HG03045 (cell line): ENCODE data around the gene WWOX.
A peak's percentile ranks its signal among the peaks of the same experiment; 100 is the strongest.

Source experiments
- ATAC-seq: cut with Tn5 transposase; IDR thresholded peaks from one replicate; pipeline ENCODE4 v1.9.1; 2021; ENCODE audit warnings: mild to moderate bottlenecking, moderate library complexity; ENCODE audit not compliant: unreplicated experiment

WWOX gene

DNA sequence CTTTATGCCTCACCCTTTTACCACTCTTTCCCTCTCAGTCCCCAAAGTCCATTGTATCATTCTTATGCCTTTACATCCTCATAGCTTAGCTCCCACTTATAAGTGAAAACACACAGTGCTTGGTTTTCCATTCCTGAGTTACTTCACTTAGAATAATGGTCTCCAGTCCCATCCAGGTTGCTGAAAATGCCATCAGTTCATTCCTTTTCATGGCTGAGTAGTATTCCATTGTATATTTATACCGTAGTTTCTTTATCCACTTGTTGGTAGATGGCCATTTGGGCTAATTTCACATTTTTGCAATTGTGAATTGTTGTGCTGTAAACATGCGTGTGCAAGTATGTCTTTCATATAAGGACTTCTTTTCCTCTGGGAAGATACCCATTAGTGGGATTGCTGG lies 597.3 kb downstream of the WWOX start:
- no peak for ATAC-seq

GRCh38 chr16:78697426-78697825 lies 598.0 kb downstream of the WWOX start:
- no peak for ATAC-seq

GRCh38 chr16:78703936-78704335 lies 604.5 kb downstream of the WWOX start:
- no peak for ATAC-seq

DNA sequence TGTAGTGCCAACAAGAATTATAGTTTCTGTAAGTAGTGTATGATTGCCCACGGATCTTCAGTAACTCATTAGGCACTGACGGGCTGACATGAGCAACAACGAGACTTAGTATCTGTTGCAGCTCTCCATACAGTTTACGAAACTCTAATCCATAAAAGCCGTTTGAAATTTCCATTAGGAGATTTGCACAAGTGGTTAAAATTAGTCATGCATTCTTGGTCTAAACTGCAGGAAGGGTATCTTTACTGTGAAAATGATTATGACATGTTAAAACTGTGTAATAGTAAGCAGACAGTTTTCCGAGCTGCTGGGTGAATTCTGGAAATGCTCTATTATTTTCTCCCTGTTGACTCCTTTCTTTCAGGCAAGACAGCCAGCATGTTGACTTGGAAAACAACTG lies 605.0 kb downstream of the WWOX start:
- ATAC-seq, result no peak

GRCh38 chr16:78705694-78706093 lies 606.2 kb downstream of the WWOX start:
- ATAC-seq, result no peak

DNA sequence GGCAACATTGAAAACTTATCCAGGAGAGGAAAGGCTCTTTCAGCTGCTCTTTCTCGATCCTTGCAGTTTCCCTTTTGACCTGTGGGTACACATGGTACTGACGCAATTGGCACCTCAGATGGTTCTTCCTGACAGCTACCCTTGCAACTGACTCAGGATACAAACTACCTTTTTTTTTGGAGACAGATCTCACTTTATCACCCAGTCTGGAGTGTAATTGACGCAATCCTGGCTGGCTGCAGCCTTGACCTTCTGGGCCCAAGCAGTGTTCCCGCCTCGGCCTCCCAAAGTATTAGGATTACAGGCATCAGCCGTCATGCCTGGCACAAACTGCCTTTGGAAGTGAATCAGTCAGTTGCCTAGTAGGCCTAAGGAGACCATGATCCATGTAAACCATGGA lies 607.2 kb downstream of the WWOX start:
- ATAC-seq, result no peak

DNA sequence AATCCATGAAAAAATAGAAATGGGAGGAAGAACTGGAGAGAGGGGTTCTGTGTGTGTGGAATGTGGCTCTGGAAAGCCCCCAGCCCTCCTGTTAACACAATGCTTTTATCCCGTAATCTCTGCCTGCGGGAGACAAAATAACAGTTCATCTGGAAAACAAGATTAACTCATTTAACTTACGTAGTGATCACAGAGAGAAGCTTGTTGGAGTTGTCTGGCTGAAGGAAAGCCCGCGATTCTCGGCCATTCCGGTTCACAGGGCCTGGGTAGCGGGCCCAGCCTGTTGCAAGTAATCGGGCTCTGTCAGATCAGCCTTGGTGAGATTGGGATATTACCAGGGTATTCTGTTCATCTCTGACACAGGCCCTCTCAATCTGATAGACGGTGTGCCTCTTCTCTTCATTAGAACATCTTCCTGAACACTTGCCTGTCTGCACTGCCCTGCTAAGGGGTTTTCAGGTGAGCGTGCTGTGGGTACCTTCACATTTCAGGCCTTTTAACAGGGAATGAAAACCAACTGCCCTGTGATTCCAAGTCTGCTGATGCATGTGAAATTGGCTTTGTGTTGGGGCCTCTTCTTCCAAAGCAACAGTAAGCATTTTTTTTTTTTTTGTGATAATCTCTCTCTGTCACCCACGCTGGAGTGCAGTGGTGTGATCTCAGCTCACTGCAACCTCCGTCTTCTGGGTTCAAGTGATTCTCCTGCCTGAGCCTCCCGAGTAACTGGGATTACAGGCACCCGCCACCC lies 609.9 kb downstream of the WWOX start:
- no peak for ATAC-seq

GRCh38 chr16:78715106-78715505 lies 615.7 kb downstream of the WWOX start:
- ATAC-seq, result no peak

GRCh38 chr16:78715673-78716072 lies 616.2 kb downstream of the WWOX start:
- ATAC-seq, result no peak

GRCh38 chr16:78718141-78718540 lies 618.7 kb downstream of the WWOX start:
- ATAC-seq, result no peak

DNA sequence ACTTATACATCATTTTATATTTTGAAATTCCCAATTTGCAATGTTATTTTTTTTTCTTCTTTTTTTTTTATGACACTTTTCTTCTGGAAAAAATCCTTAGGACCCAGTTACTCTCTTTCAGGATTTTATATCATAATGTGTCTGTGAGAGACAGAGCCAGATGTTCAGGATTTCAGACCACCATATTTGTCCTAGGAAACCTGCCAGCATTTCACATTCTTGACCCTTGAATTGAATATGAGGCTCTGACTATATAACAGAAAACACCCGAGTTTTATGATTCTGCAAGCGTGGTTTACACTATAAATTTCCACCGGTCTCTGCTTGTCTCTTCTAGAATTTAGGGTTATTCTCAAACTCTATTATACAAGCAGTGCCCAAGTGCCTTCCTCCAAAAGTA lies 621.0 kb downstream of the WWOX start:
- ATAC-seq, result no peak

GRCh38 chr16:78727536-78727935 lies 628.1 kb downstream of the WWOX start:
- ATAC-seq, result no peak

GRCh38 chr16:78729687-78730086 lies 630.2 kb downstream of the WWOX start:
- peak; percentile 53 for ATAC-seq

DNA sequence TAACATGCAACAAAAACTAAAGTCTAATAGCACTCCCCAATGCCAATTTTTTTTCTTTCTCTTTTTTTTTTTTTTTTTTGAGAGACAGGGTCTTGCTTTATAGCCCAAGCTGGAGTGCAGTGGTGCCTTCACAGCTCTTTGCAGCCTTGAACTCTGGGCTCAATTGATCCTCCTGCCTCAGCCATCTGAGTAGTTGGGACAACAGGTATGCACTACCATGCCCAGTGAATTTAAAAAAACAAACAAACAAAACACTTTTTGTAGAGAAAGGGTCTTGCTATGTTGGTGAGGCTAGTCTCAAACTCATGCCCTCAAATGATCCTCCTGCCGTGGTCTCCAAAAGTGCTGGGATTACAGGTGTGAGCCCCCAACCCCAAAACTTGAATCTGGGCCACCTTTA lies 632.3 kb downstream of the WWOX start:
- ATAC-seq, result no peak

GRCh38 chr16:78732696-78733095 lies 633.2 kb downstream of the WWOX start:
- no peak for ATAC-seq

DNA sequence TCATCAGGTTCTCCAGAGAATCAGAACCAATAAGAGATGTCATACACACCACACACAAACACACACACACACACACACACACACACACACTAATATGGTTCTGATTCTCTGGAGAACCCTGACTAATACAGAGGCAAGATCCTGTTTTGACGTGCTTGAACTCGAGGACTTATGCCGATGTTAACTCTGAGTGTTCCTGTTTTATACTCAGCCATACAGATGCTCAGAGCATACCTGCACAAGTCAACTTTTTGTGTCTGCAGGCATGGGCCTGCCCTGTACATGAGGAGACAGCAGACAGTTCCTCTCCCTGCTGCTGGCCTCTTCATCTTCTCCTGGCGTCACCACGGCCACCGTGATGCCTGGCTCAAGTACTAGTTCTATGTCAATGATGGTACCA lies 635.9 kb downstream of the WWOX start:
- no peak for ATAC-seq

GRCh38 chr16:78737630-78738029 lies 638.2 kb downstream of the WWOX start:
- ATAC-seq, result no peak

DNA sequence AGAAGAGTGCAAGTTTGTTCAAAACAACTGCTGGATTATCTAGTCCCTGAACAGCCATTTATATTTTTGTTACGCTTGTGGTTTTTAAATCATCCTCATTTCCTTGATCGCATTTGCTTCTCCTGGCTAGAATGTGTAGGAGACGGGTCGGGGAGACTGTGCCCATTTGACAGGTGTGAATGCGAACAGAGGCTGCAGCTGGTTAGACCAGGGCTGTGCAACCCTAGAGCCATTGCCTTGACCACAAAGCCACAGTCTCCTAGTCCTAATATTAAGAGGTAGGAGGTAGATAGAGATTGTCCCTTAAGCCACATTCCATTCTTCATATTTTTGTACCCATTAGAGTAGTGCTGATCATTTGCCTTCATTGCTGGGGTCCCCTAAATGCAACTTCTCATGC lies 639.1 kb downstream of the WWOX start:
- ATAC-seq, result no peak

DNA sequence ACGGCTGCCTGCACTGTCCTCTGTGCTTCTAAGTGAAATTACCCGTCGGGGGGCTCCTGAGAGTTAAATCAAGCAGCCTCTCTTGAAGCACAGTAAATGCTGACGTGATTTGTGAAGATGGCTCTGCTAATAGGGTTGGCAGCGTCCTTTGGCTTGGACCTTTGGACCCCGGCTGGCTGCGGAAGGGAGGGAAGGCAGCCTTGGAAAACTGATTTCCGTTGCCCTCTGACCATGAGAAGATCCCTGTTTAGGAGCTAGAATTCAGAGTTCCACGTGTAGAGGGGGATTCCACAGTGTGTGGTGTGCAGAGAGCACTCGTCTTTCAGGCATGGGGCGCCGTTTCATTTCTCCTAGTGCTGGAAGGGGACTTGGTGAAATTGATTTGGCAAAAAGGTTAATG lies 640.8 kb downstream of the WWOX start:
- ATAC-seq, result no peak

- peak; percentile 96 for ATAC-seq
Observed at GRCh38 chr16:78742501-78743283, 643.2 kb downstream of the WWOX start.

DNA sequence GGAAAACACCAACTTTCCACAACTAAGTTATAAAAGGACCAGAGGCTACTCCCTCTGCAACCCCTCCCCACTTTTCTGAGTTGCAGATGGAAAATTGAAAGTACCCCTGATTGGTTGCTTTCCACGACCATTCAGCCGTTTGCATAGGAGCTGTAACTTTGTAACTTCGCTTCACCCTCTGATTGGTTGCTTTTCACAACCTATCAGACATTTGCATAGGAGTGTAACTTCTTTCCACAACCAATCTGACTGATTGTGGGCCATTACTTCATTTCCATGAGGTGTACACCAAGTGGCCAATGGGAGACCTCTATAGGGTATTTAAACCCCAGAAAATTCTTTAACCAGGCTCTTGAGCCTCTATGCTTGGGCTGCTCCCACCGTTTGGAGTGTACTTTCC lies 644.1 kb downstream of the WWOX start:
- no peak for ATAC-seq

GRCh38 chr16:78744099-78744498 lies 644.6 kb downstream of the WWOX start:
- no peak for ATAC-seq

GRCh38 chr16:78744796-78745107 lies 645.3 kb downstream of the WWOX start:
- no peak for ATAC-seq
